BLaER1 treated with 17β-estradiol and CSF1 and Interleukin-3, amounts not matched to agents 10 nM and 100 nM (cell line): ENCODE data around the gene PM20D1.

Source experiments
- H3K27ac ChIP-seq, 11 experiments: shearing (Covaris generic); formaldehyde crosslinking; 2 replicates each; pipeline ENCODE4 v1.8.1; 2022
- H3K27me3 ChIP-seq, 11 experiments: shearing (Covaris generic); formaldehyde crosslinking; 2 replicates each; pipeline ENCODE4 v1.8.1; 2022
- H3K36me3 ChIP-seq, 11 experiments: shearing (Covaris generic); formaldehyde crosslinking; 2 replicates each; pipeline ENCODE4 v1.8.1; 2022
- H3K4me1 ChIP-seq, 10 experiments: shearing (Covaris generic); formaldehyde crosslinking; 2 replicates each; pipeline ENCODE4 v1.8.1; 2022
- H3K4me2 ChIP-seq, 11 experiments: shearing (Covaris generic); formaldehyde crosslinking; 2 replicates each; pipeline ENCODE4 v1.8.1; 2022
- H3K4me3 ChIP-seq, 10 experiments: shearing (Covaris generic); formaldehyde crosslinking; 2 replicates each; pipeline ENCODE4 v1.8.1; 2022
- H3K9ac ChIP-seq, 11 experiments: shearing (Covaris generic); formaldehyde crosslinking; 2 replicates each; pipeline ENCODE4 v1.8.1; 2022
- H3K9me3 ChIP-seq, 11 experiments: shearing (Covaris generic); formaldehyde crosslinking; replicated peaks in 1 of 11; 2 replicates each; pipeline ENCODE4 v1.8.1; 2022
- H4K20me1 ChIP-seq, 11 experiments: shearing (Covaris generic); formaldehyde crosslinking; 2 replicates each; pipeline ENCODE4 v1.8.1; 2022
- Cebpa-rat ChIP-seq, 11 experiments: shearing (Covaris generic); IDR thresholded peaks; 2 replicates each; pipeline ENCODE4 v1.8.1; 2022

PM20D1 gene

GRCh38 chr1:205852969-205853368 lies 3.0 kb upstream of the PM20D1 start:
- Histone ChIP-seq H3K36me3 (peaks cover 0 to 13% (median 0%) of the 10 kb centered on the region in 11 experiments; a peak in 6 of 22 replicates), H3K9ac (no peak overlapping the region), H3K4me2 (no peak overlapping the region), H3K4me3 (no peak overlapping the region), H4K20me1 (no peaks in the 10 kb centered on the region), H3K27me3 (no peaks in the 10 kb centered on the region), H3K4me1 (peaks cover 0 to 23% (median 17%) of the 10 kb centered on the region in 10 experiments; a peak in 13 of 20 replicates), H3K27ac (no peak overlapping the region), H3K9me3 (peaks cover 34 to 58% (median 48%) of the 10 kb centered on the region in 11 experiments)
- TF ChIP-seq Cebpa-rat (IDR thresholded peaks at IDR 0.05), result no peak

- H3K36me3 ChIP-seq, result peaks cover 0 to 13% (median 0%) of the 10 kb centered on the region in 11 experiments; a peak in 6 of 22 replicates
- H3K9ac ChIP-seq, result no peak overlapping the region
- no peak overlapping the region for H3K27ac ChIP-seq
- peaks cover 29 to 51% (median 41%) of the 10 kb centered on the region in 11 experiments for H3K9me3 ChIP-seq
- no peaks in the 10 kb centered on the region for H3K27me3 ChIP-seq
- no peak overlapping the region for H3K4me2 ChIP-seq
- H3K4me1 ChIP-seq, result peaks cover 0 to 16% (median 13%) of the 10 kb centered on the region in 10 experiments; a peak in 12 of 20 replicates
- no peaks in the 10 kb centered on the region for H4K20me1 ChIP-seq
- no peak for TF ChIP-seq Cebpa-rat (IDR thresholded peaks at IDR 0.05)
- no peak overlapping the region for H3K4me3 ChIP-seq
Observed at GRCh38 chr1:205851993-205852392, 2.1 kb upstream of the PM20D1 start.

GRCh38 chr1:205843036-205843859 lies 6.7 kb downstream of the PM20D1 start:
- Histone ChIP-seq H4K20me1 (no peaks in the 10 kb centered on the region), H3K27me3 (no peaks in the 10 kb centered on the region), H3K36me3 (no peaks in the 10 kb centered on the region; a peak in 1 of 22 replicates), H3K9me3 (no peaks in the 10 kb centered on the region), H3K4me3 (no peak overlapping the region), H3K4me2 (no peak overlapping the region), H3K4me1 (peaks cover 10 to 21% (median 13%) of the 10 kb centered on the region in 10 experiments), H3K9ac (no peak overlapping the region), H3K27ac (no peak overlapping the region)
- no peak for TF ChIP-seq Cebpa-rat (IDR thresholded peaks at IDR 0.05)

- H3K9me3 ChIP-seq, result no peaks in the 10 kb centered on the region
- H3K4me3 ChIP-seq, result no peak overlapping the region
- H3K9ac ChIP-seq, result no peak overlapping the region
- no peaks in the 10 kb centered on the region for H3K27me3 ChIP-seq
- H3K4me1 ChIP-seq, result peaks cover 10 to 21% (median 13%) of the 10 kb centered on the region in 10 experiments
- H3K27ac ChIP-seq, result no peak overlapping the region
- TF ChIP-seq Cebpa-rat (IDR thresholded peaks at IDR 0.05), result no peak
- no peak overlapping the region for H3K4me2 ChIP-seq
- H3K36me3 ChIP-seq, result no peaks in the 10 kb centered on the region; a peak in 1 of 22 replicates
- no peaks in the 10 kb centered on the region for H4K20me1 ChIP-seq
Observed at GRCh38 chr1:205842229-205842628, 7.7 kb downstream of the PM20D1 start.

GRCh38 chr1:205840146-205840923 lies 9.6 kb downstream of the PM20D1 start:
- peaks cover 10 to 21% (median 13%) of the 10 kb centered on the region in 10 experiments for H3K4me1 ChIP-seq
- H3K36me3 ChIP-seq, result no peaks in the 10 kb centered on the region; a peak in 1 of 22 replicates
- H3K27ac ChIP-seq, result peak overlapping the region in 7 of 11 experiments; percentile 4 to 53 (median 17); a peak in 6 of 22 replicates
- H3K4me2 ChIP-seq, result peak overlapping the region; percentile 40 to 69 (median 51)
- no peak overlapping the region for H3K4me3 ChIP-seq
- no peaks in the 10 kb centered on the region for H3K27me3 ChIP-seq
- no peaks in the 10 kb centered on the region for H4K20me1 ChIP-seq
- H3K9me3 ChIP-seq, result no peaks in the 10 kb centered on the region
- no peak for TF ChIP-seq Cebpa-rat (IDR thresholded peaks at IDR 0.05)
- peak overlapping the region in 1 of 11 experiments; percentile 20; a peak in 2 of 22 replicates for H3K9ac ChIP-seq

- no peak overlapping the region for H3K4me3 ChIP-seq
- no peak for TF ChIP-seq Cebpa-rat (IDR thresholded peaks at IDR 0.05)
Observed at GRCh38 chr1:205837382-205837970, 12.5 kb downstream of the PM20D1 start.

GRCh38 chr1:205834751-205835150 lies 15.2 kb downstream of the PM20D1 start:
- no peak overlapping the region for H3K27ac ChIP-seq
- H4K20me1 ChIP-seq, result no peaks in the 10 kb centered on the region
- H3K27me3 ChIP-seq, result no peaks in the 10 kb centered on the region
- no peaks in the 10 kb centered on the region for H3K36me3 ChIP-seq
- TF ChIP-seq Cebpa-rat (IDR thresholded peaks at IDR 0.05), result no peak
- no peak overlapping the region for H3K4me3 ChIP-seq
- peaks cover 0 to 7% (median 0%) of the 10 kb centered on the region in 11 experiments; a peak in 4 of 22 replicates for H3K9me3 ChIP-seq
- H3K9ac ChIP-seq, result no peak overlapping the region
- H3K4me2 ChIP-seq, result peak overlapping the region in 3 of 11 experiments; percentile 23 to 82 (median 60); a peak in 2 of 22 replicates
- H3K4me1 ChIP-seq, result peaks cover 22 to 38% (median 32%) of the 10 kb centered on the region in 10 experiments

More at GRCh38 chr1:205837382-205837970, 12.5 kb downstream of the PM20D1 start:
- Histone ChIP-seq H3K9me3 (no peaks in the 10 kb centered on the region), H4K20me1 (no peaks in the 10 kb centered on the region), H3K27ac (no peak overlapping the region), H3K27me3 (no peaks in the 10 kb centered on the region), H3K4me1 (peaks cover 23 to 34% (median 28%) of the 10 kb centered on the region in 10 experiments), H3K4me2 (no peak overlapping the region), H3K9ac (no peak overlapping the region), H3K36me3 (no peaks in the 10 kb centered on the region)

- peak overlapping the region; percentile 59 to 85 (median 76) for H3K4me2 ChIP-seq
- H3K9ac ChIP-seq, result peak overlapping the region in 10 of 11 experiments; percentile 5 to 67 (median 37); a peak in 13 of 22 replicates
- no peak for TF ChIP-seq Cebpa-rat (IDR thresholded peaks at IDR 0.05)
- peak overlapping the region; percentile 52 to 81 (median 69); a peak in 21 of 22 replicates for H3K27ac ChIP-seq
- no peaks in the 10 kb centered on the region; a peak in 1 of 22 replicates for H4K20me1 ChIP-seq
- no peaks in the 10 kb centered on the region for H3K27me3 ChIP-seq
- peaks cover 23 to 38% (median 33%) of the 10 kb centered on the region in 10 experiments for H3K4me1 ChIP-seq
- no peaks in the 10 kb centered on the region for H3K36me3 ChIP-seq
- peaks cover 0 to 7% (median 0%) of the 10 kb centered on the region in 11 experiments; a peak in 4 of 22 replicates for H3K9me3 ChIP-seq
- 0 out of 20 replicates have a peak overlapping the region, but pooled peaks of 1 of the 10 experiments have one; percentile 2 for H3K4me3 ChIP-seq
Observed at GRCh38 chr1:205832326-205832751, 17.6 kb downstream of the PM20D1 start.
